HepG2 (cell line): ENCODE results near the gene FAM169A. TPM values are rescaled to one million over a fixed set of nuclear protein-coding genes. Genes with fewer than 3 reads are reported as not detected.
"Not testable (repeated sequence)": the region's sequence is repeated elsewhere in the genome, so short reads cannot be mapped to it uniquely, and the experiment has no call there.

Experiments
- ATAC-seq: fragments of 200-7000 bp; cut with Tn5 transposase; 3 replicates; pipeline ENCODE4 v1.9.1; 2020; ENCODE audit warnings: mild to moderate bottlenecking, moderate library complexity
- BruUV-seq: library from RNA; stranded (reverse); fragments of 400-500 nt; replicated peaks from 2 replicates; lab custom pipeline; 2021; lab: Mats Ljungman, UMichigan
- CTCF ChIA-PET: fragments of 300-600 bp; formaldehyde crosslinking; extraction: SDS; loops from one replicate; lab custom pipeline; 2021; ENCODE audit warnings: low total read pairs, inconsistent platforms, low intra/inter-chr PET ratio; lab: Yijun Ruan, JAX
- POLR2A ChIA-PET: fragments of 350-600 bp; sonication (Branson Sonifier 250); formaldehyde crosslinking; loops from one replicate; lab custom pipeline; 2020; ENCODE audit warnings: antibody characterized with exemption, inconsistent platforms; lab: Yijun Ruan, JAX
- DNase-seq: peaks from one replicate; pipeline ENCODE4 v3.0.0-alpha.2; 2015; ENCODE audit warnings: low spot score
- FAIRE-seq: peaks from 3 replicates; lab custom pipeline; 2011; peaks lifted over from hg19 to GRCh38; lab: Jason Lieb, UNC
- H2AFZ ChIP-seq: one replicate; pipeline ENCODE4 v1.6.1; 2011; ENCODE audit warnings: low read length, inconsistent platforms
- H3K27ac ChIP-seq: fragments of 300-600 bp; 3 replicates; pipeline ENCODE4 v1.8.0; 2011; ENCODE audit warnings: mixed run types, mild to moderate bottlenecking, mixed read lengths, low read length, inconsistent platforms; ENCODE audit not compliant: insufficient read depth; ENCODE audit errors: extremely low read length
- H3K27me3 ChIP-seq, 2 experiments: fragments of 200-600 bp in 1 of 2; 2 replicates in 1 of 2; 3 replicates in 1 of 2; pipeline versions ENCODE4 v1.6.0 to v1.8.0; 2011; ENCODE audit warnings: low read length in 2 of 2, mild to moderate bottlenecking in 2 of 2, moderate library complexity in 2 of 2, inconsistent platforms in 1 of 2; ENCODE audit not compliant: insufficient read depth in 2 of 2, control insufficient read depth in 1 of 2
- H3K36me3 ChIP-seq, 2 experiments: fragments of 200-600 bp in 1 of 2; replicated peaks in 1 of 2; 2 replicates in 1 of 2; 3 replicates in 1 of 2; pipeline versions ENCODE4 v1.5.1 to v1.8.0; 2011; ENCODE audit warnings: low read length in 2 of 2, inconsistent platforms in 1 of 2; ENCODE audit not compliant: insufficient read depth in 2 of 2, control insufficient read depth in 1 of 2
- H3K4me1 ChIP-seq: 2 replicates; pipeline ENCODE4 v1.5.1; 2012; ENCODE audit warnings: low read length, inconsistent platforms; ENCODE audit not compliant: insufficient read depth
- H3K4me2 ChIP-seq: 2 replicates; pipeline ENCODE4 v1.6.0; 2011; ENCODE audit warnings: low read depth, low read length, inconsistent platforms
- H3K4me3 ChIP-seq, 3 experiments: fragments of 200-600 bp in 1 of 3; sonication (generic), shearing (Covaris generic) in 1 of 3; replicated peaks in 1 of 3; 2 replicates each; pipeline ENCODE4 v1.5.1; 2011 to 2016; ENCODE audit warnings: low read length in 3 of 3, inconsistent platforms in 2 of 3, low read depth in 2 of 3, mild to moderate bottlenecking in 2 of 3, control low read depth in 1 of 3, mixed read lengths in 1 of 3; ENCODE audit not compliant: insufficient read depth in 1 of 3
- H3K79me2 ChIP-seq: one replicate; pipeline ENCODE4 v1.6.1; 2011; ENCODE audit warnings: low read length, inconsistent platforms; ENCODE audit not compliant: insufficient read depth
- H3K9ac ChIP-seq: 2 replicates; pipeline ENCODE4 v1.6.0; 2011; ENCODE audit warnings: mild to moderate bottlenecking, low read depth, low read length, inconsistent platforms; ENCODE audit not compliant: insufficient read depth
- H3K9me3 ChIP-seq: 2 replicates; pipeline ENCODE4 v1.5.1; 2012; ENCODE audit warnings: mild to moderate bottlenecking, low read length
- H4K20me1 ChIP-seq: 2 replicates; pipeline ENCODE4 v1.6.0; 2011; ENCODE audit warnings: inconsistent platforms, mild to moderate bottlenecking, low read length, moderate library complexity; ENCODE audit not compliant: insufficient read depth
- SOX13 ChIP-seq, 3 experiments: fragments of 450-650 bp in 1 of 3; sonication (generic) in 1 of 3; formaldehyde crosslinking in 1 of 3; IDR thresholded peaks in 2 of 3; conservative IDR thresholded peaks in 1 of 3; 2 replicates each; pipeline versions ENCODE4 v1.5.0 to v1.6.1; 2016 to 2020; ENCODE audit warnings: antibody characterized with exemption in 1 of 3, mild to moderate bottlenecking in 1 of 3, missing compliant biosample characterization in 1 of 3, missing genetic modification reagents in 1 of 3, moderate library complexity in 1 of 3
- TP53 ChIP-seq: sonication (generic); formaldehyde crosslinking; conservative IDR thresholded peaks from 2 replicates; pipeline ENCODE4 v1.4.0; 2020; ENCODE audit warnings: missing genetic modification reagents
- ZBTB33 ChIP-seq: sonication (generic); formaldehyde crosslinking; IDR thresholded peaks from 2 replicates; pipeline ENCODE4 v1.4.0; 2020; ENCODE audit warnings: missing genetic modification reagents
- ZBTB38 ChIP-seq: sonication (generic); formaldehyde crosslinking; IDR thresholded peaks from 2 replicates; pipeline ENCODE4 v1.5.1; 2020; ENCODE audit warnings: mild to moderate bottlenecking, missing genetic modification reagents
- ZBTB4 ChIP-seq: sonication (generic); formaldehyde crosslinking; IDR thresholded peaks from 2 replicates; pipeline ENCODE4 v1.4.0; 2020; ENCODE audit warnings: missing genetic modification reagents, mild to moderate bottlenecking, borderline replicate concordance
- ZMYM4 ChIP-seq: sonication (generic); formaldehyde crosslinking; IDR thresholded peaks from 2 replicates; pipeline ENCODE4 v1.8.1; 2023; ENCODE audit warnings: mild to moderate bottlenecking, missing genetic modification reagents
- ZNF501 ChIP-seq: sonication (generic); formaldehyde crosslinking; IDR thresholded peaks from 2 replicates; pipeline ENCODE4 v1.5.1; 2020; ENCODE audit warnings: mild to moderate bottlenecking, moderate library complexity, missing genetic modification reagents
- ZNF607 ChIP-seq: sonication (generic); formaldehyde crosslinking; IDR thresholded peaks from 2 replicates; pipeline ENCODE4 v1.5.1; 2020; ENCODE audit warnings: missing genetic modification reagents, mild to moderate bottlenecking, borderline replicate concordance
- ZNF687 ChIP-seq: sonication (generic); formaldehyde crosslinking; IDR thresholded peaks from 2 replicates; pipeline ENCODE4 v1.5.1; 2020; ENCODE audit warnings: mild to moderate bottlenecking, missing genetic modification reagents, moderate library complexity
- WGBS: methylation state at CpG from one replicate; pipeline ENCODE4 v1.1.6; 2017; ENCODE audit warnings: low lambda C conversion rate; 5-methylcytosine and 5-hydroxymethylcytosine counted together
- in situ Hi-C: cut with HindIII; loops from 2 replicates; pipeline ENCODE4 v1.10.0; 2017; ENCODE audit warnings: low pct_unique_long_range_greater_than_20kb; ENCODE audit not compliant: extremely low pct_ligation_motif_present
- intact Hi-C: fragments of 100-400 bp; cut with micrococcal nuclease; formaldehyde crosslinking; loops from one replicate; pipeline ENCODE4 v1.10.0; 2022; ENCODE audit not compliant: unreplicated experiment
- polyA plus RNA-seq, 8 experiments: library from polyadenylated mRNA; depleted of rRNA in 3 of 8; stranded (reverse) in 7 of 8; unstranded in 1 of 8; fragments of >200 nt; fragmentation: Illumina TruSeq in 4 of 8; extraction: Trizol in 4 of 8; gene quantifications; 2 replicates each; pipeline versions ENCODE4 v1.2.1 to v1.2.3, GENCODE V29; 2011 to 2016; ENCODE audit warnings: low read depth in 4 of 8, missing spikeins in 1 of 8, mixed read lengths in 1 of 8; ENCODE audit not compliant: insufficient read depth in 1 of 8
- total RNA-seq, 5 experiments: library from RNA; depleted of rRNA; stranded (reverse); fragments of >200 nt; fragmentation: Illumina TruSeq; extraction: Trizol; gene quantifications; 2 replicates each; pipeline ENCODE4 v1.2.3, GENCODE V29; 2016; ENCODE audit warnings: low read depth in 1 of 5

Gene FAM169A
- total and polyA plus RNA-seq, 2 of the 13 experiments (the other 11 are each of a cell fraction or from before 2014, with no cell fraction given): 21.1 to 110 TPM

- intact Hi-C loops: loop anchor here (5.0 kb wide), 1 partner anchor 33 kb away; no protein-coding TSS in a partner anchor
- ATAC-seq; DNase-seq; H3K9me3 ChIP-seq; CTCF ChIA-PET; FAIRE-seq; H4K20me1 ChIP-seq; H3K4me2 ChIP-seq; H3K4me3 ChIP-seq; H3K27me3 ChIP-seq; H2AFZ ChIP-seq; H3K9ac ChIP-seq; H3K36me3 ChIP-seq; BruUV-seq; TF ChIP-seq SOX13 (IDR thresholded peaks at IDR 0.05): not testable (repeated sequence)
- 88% methylated on average over 10 of the region's 10 CpGs for WGBS
- in situ Hi-C loops: loop anchor here (5.0 kb wide), 1 partner anchor 33 kb away; no protein-coding TSS in a partner anchor
- H3K79me2 ChIP-seq: peaks cover 16% of the 10 kb centered on the region
- H3K27ac ChIP-seq: peak overlapping the region; percentile 32
- POLR2A ChIA-PET: interaction anchor here (0.8 kb wide), 1 partner anchor 73 kb away, joined by 3 read pairs; no protein-coding TSS in a partner anchor
- peaks cover 59% of the 10 kb centered on the region for H3K4me1 ChIP-seq
- peak; percentile 74 for TF ChIP-seq ZBTB33 (CRISPR knock-in tag)
- TF ChIP-seq SOX13 (CRISPR knock-in tag; conservative IDR thresholded peaks at IDR 0.05 in 1 of 2, IDR thresholded peaks at IDR 0.05 in 1 of 2): 0 out of 4 replicates have a peak, but pooled peaks of 1 of the 2 experiments have one; percentile 12
- peak; percentile 88; the same call in 1 of the 2 replicates for TF ChIP-seq ZBTB4 (CRISPR knock-in tag)
- peak; percentile 46 for TF ChIP-seq ZNF687
- TF ChIP-seq ZMYM4 (CRISPR knock-in tag): peak; percentile 42; the same call in 1 of the 2 replicates
- peak; percentile 97 for TF ChIP-seq ZBTB38 (CRISPR knock-in tag)
- TF ChIP-seq ZNF607 (CRISPR knock-in tag): 0 out of 2 replicates have a peak, but pooled peaks have one; percentile 25
- TF ChIP-seq TP53: peak; percentile 90
- TF ChIP-seq ZNF501 (CRISPR knock-in tag): 0 out of 2 replicates have a peak, but pooled peaks have one; percentile 34
Observed at GRCh38 chr5:74869414-74869813, 3.2 kb upstream of the FAM169A start.
